GM12865 (cell line): ENCODE results near the gene BRF1.

Source experiments
- DNase-seq: peaks from one replicate; pipeline ENCODE4 v3.0.0; 2010; ENCODE audit warnings: low read depth
- H3K4me3 ChIP-seq: 2 replicates; pipeline ENCODE4 v1.5.1; 2011; ENCODE audit warnings: mild to moderate bottlenecking, low read depth, low read length, control low read depth
- CTCF ChIP-seq: IDR thresholded peaks from 2 replicates; pipeline ENCODE4 v1.5.1; 2011; ENCODE audit warnings: low read length, control low read depth, low read depth, inconsistent platforms; ENCODE audit not compliant: insufficient read depth; ENCODE audit errors: missing control alignments

Gene BRF1

GRCh38 chr14:105326891-105327694 is 26.3 kb upstream of the BRF1 start:
- no peak overlapping the region for H3K4me3 ChIP-seq
- no peak for TF ChIP-seq CTCF
- DNase-seq: no peak

GRCh38 chr14:105326568-105326867 is 25.7 kb upstream of the BRF1 start:
- no peak overlapping the region for H3K4me3 ChIP-seq
- no peak for DNase-seq
- no peak for TF ChIP-seq CTCF

GRCh38 chr14:105325716-105326567 is 25.1 kb upstream of the BRF1 start:
- no peak for TF ChIP-seq CTCF
- H3K4me3 ChIP-seq: no peak overlapping the region
- no peak for DNase-seq

GRCh38 chr14:105325303-105325702 is 24.5 kb upstream of the BRF1 start:
- DNase-seq: no peak
- TF ChIP-seq CTCF: no peak
- no peak overlapping the region for H3K4me3 ChIP-seq

- TF ChIP-seq CTCF: no peak
These were observed 24.1 kb upstream of the BRF1 start for GRCh38 chr14:105324871-105325270.

GRCh38 chr14:105324080-105324778 is 23.4 kb upstream of the BRF1 start:
- H3K4me3 ChIP-seq: no peak overlapping the region
- no peak for DNase-seq

More at GRCh38 chr14:105324871-105325270, 24.1 kb upstream of the BRF1 start:
- no peak for DNase-seq
- no peak overlapping the region for H3K4me3 ChIP-seq

More at GRCh38 chr14:105324080-105324778, 23.4 kb upstream of the BRF1 start:
- TF ChIP-seq CTCF: no peak
